GM18499 (cell line): ENCODE measurements around the gene DUS2.
A peak's percentile ranks its signal among the peaks of the same experiment; 100 is the strongest.

Source experiments
- ATAC-seq: cut with Tn5 transposase; IDR thresholded peaks from one replicate; pipeline ENCODE4 v1.9.1; 2021; ENCODE audit warnings: moderate number of reproducible peaks; ENCODE audit not compliant: insufficient read depth, unreplicated experiment

Gene DUS2

DNA sequence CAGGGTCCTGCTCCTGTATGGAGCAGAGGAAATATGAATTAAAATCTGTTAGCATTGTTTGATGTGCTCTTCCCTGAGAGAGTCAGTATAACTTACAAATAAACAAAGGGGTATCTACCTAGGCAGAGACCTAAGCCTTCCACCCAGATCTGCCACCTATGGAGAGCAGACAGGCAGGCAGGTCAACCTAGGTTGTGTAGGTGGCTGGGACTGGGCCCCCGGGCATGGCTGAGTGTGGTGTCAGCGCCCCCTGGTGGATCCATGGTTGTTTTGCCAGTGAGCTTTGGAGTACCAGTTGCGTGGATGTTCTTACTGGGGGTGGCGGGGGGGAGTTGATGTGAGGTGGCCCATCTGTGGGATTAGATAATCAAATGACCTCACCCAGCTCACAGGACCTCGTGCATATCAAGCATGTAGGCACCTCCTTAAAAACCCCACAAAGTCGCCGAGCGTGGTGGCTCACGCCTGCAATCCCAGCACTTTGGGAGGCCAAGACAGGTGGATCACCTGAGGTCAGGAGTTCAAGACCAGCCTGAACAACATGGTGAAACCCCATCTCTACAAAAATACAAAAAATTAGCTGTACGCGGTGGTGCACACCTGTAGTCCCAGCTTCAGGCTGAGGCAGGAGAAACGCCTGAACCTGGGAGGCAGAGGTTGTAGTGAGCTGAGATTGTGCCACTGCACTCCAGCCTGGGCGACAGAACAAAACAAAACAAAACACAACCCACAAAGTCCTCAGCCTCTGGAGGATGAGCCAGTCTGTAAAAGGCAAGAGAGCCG lies 17.6 kb downstream of the DUS2 start:
- no peak for ATAC-seq

DNA sequence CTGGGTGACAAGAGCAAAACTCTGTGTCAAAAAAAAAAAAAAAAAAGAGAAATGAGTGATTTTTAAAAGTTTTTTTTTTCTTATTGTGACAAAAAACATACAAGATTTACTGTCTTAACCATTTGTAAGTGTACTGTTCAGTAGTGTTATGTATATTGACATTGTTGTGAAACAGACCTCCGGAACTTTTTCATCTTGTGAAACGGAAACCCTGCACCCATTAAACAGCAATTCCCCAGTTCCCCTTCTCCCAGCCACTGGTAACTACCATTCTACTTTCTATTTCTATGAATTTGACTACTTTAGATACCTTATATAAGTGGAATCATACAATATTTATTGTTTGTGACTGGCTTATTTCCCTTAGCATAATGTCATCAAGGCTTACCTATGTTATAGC lies 18.7 kb downstream of the DUS2 start:
- ATAC-seq, result no peak

DNA sequence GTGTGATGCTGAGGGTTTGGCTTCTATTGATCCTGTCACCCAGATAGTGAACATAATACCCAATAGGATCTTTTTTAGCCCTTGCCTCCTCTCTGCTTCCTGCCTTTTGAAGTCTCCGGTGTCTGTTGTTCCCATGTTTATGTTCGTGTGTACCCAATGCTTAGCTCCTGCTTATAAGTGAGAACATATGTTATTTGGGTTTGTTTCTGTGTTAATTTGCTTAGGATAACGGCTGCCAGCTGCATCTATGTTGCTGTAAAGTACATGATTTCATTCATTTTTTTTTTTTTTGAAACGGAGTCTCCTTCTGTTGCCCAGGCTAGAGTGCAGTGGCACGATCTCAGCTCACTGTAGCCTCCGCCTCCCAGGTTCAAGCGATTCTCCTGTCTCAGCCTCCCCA lies 23.0 kb downstream of the DUS2 start:
- ATAC-seq, result no peak

DNA sequence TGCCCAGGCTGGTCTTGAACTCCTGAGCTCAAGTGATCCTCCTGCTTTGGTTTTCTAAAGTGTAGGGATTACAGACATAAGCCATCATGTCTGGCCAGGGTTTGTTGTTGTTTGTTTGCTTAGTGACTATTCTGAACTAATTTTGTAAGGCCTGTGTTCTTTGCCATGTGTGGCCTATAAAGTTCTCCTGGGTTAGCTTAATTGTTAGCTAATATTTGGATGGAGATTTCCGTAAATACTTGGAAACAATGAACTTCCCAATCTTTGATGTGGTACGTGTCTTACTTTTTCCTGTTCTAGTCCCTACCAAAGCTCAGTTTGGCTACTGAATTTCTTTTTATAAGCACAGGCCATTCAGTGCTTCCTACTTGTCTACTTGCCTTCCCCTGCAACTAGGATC lies 24.9 kb downstream of the DUS2 start:
- no peak for ATAC-seq

DNA sequence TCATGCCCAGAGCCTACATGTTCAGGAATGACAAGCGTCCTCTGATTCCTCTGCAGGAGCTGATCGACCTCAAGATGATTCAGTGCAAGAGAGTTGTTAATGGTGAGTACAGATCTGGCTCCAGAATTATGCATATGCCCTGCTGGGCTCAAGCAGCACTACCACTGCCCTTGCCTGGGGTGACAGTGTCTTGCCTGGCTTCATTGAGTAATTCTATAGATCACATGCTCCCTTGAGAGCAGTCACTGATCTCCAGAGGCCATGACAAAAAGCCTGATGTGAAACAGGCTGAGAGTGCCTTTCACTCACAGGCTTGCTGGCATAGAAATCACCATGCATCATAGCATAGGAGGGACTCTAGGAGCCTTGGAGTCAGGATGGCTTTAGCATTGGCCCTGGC lies 26.4 kb downstream of the DUS2 start:
- ATAC-seq, result no peak

DNA sequence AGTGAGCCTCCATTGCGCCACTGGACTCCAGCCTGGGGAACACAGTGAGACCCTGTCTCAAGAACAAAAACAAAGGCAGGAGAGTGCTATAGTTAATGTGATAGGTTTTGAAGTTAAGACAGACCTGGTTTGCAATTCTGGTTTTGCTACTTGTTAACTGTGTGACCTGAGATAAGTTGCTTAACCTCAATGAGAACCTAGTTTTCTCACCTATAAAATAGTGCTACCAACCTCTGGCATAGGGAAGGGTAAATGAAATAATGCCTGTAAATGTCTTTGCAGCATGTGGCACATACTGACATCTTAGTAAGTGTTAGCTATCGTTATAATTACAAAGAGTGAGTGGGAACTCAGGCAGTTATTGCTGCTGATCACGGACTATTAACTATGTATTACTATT lies 32.3 kb downstream of the DUS2 start:
- no peak for ATAC-seq

DNA sequence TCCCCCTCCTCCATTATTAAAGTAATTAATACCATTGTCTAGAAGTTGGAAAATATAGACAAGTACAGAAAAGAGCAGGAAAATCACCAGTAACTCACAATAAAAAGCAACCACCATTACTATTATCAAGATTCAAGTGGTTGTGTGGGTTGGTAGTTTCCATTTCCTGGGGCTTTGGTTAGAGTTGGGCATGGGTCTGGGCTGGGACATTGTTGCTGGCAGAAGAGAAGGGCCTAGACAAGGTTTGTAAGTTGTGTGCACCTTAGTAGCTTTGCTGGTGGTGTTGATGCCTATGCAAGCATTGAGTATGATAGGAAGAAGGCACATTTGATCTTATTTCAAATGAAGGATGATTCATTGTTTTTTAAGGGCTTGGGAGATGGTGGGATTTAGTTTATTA lies 36.7 kb downstream of the DUS2 start:
- no peak for ATAC-seq

DNA sequence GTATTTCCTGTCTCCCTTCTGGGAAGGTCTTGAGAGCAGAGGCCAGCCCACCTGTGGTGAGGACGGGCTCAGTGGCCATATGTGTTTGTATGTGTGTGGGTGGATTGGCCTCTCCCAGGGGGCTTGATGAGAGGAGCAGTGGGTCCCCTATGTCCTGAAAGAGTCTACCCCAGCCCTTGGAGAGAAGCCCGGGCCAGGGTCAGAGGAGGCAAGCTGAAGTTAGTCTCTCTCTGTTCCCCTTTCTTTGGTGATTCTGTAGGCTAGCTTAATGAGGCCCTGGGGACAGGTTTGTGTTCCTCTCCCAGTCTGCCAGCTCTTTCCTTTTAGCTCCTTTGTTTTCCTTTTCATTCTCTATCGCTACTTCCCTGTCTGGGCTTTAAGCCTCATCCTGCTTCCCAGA lies 38.3 kb downstream of the DUS2 start:
- ATAC-seq, result no peak

DNA sequence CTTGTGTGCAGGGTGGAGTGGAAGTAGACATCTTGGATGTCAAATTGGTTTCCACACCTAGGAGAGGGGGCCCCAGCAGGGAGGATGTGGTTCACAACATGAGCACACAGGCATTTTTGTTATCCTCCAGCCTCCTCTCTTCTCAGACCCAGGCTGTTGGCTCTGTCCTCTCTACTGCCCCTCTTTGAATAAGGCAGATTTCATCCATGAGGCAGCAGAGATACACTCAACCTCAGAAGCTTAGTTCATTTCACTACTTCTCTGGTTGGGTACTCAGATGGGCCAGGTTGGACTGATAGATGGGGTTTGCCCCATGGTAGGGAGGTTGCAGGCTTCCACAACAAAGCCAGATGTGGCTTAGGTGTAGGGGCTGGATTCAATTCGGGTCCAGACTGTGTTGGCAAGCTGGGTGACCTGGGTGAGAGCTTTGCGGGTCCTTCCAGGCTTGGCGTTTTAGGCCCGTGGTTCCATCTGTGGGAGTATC lies 39.9 kb downstream of the DUS2 start:
- no peak for ATAC-seq

DNA sequence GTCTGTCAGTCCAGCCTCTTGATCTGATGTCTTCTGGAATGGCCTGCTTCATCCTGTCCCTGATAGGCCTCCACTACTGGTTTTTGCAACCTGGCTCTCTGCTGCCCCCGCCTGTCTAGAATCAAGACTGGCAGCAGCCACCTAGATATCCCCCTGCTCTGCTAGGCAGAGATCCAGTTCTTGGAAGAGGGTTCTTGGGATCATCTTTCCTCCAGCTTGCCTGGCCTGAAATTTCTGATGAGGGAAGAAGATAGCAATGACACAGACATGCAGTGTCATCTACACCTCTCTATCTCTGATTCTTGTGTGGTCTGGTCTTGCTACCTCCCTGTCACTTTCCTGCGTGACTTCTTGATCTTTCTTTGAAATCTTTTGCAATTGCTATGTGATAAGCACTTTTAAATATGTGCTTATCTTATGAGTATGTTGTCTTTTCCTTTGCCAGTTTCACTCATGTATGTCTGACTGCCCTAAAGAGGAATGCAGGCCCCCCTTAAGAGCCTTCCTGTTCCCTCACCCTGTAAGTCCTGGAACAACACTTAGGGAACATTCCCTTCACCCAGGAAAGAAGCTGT lies 41.8 kb downstream of the DUS2 start:
- no peak for ATAC-seq

DNA sequence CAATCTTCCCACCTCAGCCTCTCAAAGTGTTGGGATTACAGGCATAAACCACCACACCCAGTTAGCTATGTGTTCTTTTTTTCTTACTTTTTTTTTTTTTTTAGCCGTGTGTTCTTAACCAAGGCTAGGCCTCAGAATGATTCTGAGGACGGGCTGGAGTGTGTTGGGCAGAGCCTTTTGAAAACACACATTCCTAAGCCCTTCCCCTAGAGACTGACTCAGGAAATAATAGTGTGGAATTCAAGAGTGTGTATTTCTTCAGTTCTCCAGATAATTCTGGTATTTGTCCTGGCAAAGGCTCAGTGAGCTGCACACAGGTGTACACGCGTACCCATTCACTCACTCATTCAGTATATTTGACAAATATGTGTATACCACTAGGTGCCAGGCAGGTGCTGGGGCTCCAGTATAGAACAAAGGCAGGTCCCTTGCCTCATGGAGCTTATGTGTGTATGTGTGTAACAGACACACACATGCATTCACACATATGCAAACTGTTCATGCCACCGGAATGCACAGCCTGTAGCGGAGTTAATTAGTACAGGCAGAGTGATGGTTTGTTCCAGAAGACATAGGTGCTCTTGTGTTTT lies 42.7 kb downstream of the DUS2 start:
- ATAC-seq, result no peak

DNA sequence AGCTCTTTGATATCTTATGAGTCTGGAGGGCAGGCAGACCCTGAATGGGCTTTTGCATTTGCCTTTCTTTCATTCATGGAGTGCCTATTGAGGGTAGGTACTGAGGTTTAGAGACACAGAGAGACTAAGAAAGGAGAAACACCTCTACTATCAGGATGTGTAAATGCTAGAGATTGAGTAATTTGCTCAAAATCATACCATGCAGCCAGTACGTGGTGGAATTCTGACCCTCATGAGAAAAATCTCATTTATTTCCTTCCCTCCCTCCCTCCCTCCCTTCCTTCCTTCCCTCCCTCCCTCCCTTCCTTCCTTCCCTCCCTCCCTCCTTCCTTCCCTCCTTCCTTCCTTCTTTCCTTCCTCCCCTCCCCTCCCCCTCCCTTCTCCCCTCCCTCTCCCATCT lies 43.7 kb downstream of the DUS2 start:
- no peak for ATAC-seq

DNA sequence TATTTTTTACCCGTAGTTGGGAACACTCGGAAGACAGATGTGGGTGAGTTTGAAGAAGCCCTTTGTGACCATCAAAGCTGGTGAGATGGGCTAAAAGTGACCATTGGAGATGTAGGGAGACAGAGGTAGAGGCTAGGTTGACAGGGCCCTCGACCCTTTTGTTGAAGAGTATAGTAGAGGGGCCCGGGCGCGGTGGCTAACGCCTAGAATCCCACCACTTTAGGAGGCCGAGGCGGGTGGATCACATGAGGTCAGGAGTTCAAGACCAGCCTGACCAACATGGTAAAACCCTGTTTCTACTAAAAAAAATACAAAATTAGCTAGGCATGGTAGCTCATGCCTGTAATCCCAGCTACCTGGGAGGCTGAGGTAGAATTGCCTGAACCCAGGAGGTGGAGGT lies 45.8 kb downstream of the DUS2 start:
- ATAC-seq, result no peak

DNA sequence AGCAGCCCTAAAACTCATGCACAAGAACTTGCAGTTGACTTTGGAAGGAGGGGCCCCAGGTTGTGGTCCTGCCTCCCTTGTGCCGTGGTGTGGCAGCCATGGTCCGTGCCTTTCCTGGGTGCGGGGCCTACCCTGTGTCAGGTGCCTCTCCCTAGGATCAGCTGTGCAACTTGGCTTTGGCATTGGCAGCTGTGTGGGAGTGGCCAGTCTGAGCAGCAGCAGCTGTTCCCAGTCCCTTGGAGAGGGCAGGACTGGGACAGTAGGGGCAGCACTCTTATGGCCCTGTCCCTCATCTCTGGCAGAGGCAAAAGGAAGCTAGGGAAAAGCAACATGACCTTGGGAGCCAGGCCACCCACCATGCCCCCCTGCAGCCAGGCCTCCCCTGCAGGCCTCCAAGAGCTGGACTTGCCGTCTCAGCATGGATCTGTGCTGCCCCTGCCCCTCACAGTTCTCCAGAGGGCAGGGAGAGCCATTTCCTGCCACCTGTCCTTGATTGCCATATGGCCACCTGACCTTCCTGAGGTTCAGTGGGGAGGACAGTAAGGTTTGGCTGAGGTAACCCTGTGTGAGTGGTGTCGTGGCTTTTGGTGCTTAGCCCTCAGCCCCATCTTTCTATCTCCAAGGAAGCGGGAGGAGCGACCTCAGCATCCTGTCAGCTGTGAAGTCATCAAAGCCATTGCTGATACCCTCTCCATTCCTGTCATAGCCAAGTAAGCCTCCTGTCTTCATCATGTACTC lies 46.6 kb downstream of the DUS2 start:
- ATAC-seq, result no peak

DNA sequence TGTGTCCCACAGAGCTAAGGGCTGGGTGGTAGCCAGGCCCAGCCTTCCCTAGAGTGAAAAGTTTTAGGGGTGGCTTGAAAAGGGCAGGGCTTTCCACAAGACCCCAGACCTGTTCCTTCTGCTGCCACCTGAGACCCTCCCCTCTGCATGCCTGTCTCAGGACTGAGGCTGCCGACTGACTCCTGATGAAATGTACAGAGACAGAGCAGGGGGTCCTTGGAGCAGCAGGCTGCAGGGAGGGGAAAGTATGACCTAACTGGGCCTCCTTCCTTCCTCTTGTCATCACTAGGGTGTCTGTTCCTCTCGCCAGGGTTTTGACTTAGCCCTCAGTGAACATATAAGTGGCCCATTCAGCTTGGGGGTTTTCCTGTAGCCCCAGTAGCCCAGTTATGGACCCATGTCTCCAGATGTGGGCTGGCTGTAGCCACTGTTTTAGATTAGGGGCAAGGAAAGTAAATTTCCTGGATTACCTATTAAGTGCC lies 47.2 kb downstream of the DUS2 start:
- ATAC-seq, result no peak

DNA sequence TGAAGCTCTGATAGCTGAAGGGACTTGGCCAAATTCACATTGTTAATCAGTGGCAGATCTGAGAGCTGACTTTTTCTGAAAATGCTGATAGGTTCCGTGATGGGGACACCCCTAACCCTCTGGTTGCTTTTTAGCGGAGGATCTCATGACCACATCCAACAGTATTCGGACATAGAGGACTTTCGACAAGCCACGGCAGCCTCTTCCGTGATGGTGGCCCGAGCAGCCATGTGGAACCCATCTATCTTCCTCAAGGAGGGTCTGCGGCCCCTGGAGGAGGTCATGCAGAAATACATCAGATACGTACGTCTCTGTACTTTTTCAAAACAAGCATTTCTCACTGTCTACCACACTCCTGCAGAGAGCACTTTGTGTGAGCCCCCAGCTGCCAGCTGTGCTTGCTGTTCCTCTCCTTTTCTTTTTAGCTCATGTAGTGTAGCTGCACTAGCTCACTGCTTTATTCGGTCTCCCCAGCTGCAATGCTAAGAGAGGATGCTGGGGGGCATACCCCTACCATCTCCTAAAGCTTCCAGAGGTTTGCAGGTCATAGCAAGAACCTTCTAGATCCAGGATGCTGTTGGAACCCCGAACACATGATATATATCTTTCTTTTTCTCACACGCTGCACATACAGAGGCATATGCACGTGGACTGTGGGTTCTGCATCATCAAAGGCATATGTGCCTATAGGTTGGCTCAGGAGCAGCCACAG lies 47.9 kb downstream of the DUS2 start:
- no peak for ATAC-seq

DNA sequence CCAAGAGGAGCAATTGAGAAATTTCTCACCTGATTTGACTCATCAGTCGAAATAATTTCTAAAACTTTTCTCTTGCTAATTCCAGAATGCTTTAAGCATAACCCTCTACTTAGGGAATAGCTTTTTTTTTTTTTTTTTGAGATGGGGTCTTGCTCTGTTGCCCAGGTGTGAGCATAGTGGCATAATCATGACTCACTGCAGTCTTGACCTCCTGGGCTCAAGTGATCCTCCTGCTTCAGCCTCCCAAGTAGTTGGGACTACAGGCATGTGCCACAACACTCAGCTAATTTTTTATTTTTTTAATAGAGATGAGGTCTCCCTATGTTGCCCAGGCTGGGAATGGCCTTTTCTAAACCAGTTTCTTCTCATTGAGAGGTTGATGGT lies 48.4 kb downstream of the DUS2 start:
- ATAC-seq, result no peak

DNA sequence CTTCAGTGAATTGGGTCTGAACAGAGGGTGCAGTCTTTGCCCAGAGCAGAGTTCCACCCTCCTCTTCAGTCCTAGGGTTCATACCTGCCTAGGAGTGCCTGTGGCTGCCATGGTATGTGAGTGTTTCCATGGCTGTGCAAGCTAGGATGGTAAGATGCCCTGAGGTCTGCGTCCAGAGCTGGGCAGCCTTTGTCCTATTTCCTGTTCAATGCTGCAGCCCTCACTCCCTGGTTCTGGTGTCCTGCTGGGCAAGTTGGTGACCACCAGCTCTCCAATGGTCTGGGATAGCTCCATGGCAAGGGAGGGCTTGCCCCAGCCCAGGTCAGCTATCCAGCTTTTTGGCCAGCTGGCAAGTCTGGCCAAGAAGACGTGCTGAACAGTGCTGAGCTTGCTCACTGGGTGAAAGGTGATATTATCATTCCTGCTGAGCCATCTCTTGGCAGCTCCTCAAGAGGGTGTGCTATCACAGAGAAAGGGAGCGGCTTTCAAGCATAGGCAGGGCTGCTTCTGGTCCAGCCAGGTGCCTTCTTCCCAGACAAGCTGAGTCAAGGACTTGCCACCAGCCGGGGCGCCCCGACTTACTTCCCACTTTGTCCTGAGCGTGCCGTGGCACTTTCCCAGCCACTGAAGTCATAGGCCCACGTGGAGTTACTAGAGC lies 49.1 kb downstream of the DUS2 start:
- ATAC-seq, result no peak

DNA sequence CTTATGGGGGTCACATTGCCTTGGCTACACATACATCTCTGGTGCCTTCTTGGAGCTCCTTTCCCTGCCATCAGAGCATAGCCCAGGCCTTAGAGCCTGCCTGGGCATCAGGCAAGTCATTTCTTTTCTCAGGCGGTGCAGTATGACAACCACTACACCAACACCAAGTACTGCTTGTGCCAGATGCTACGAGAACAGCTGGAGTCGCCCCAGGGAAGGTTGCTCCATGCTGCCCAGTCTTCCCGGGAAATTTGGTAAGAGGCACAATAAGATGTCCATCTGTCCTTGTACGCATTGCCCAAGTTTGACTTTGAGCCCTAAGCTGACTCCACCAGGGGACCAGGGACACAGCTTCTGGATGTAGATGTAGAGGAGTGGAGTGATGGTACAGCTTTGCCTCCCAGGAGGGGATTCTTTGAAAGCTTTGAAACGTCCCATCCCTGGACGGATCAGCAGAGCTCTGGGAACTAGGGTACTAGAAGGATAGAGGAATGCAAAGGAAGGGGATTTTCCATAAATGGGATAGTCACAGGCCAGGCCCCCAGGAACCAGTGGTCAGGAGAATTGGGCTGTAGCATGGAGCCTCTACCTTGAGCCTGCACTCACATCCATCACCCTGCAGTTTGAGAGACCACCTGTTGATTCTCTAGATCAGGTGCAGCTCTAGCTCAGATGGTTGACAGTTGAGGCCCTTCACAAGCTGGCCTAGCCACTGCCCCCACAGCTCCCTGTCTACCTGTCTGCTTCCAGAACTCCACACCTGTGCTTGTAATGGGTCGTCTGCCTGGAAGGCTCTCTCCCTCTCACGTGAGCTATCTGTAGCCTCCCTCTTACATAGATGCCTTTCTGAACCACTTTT lies 51.0 kb downstream of the DUS2 start:
- ATAC-seq, result peak; percentile 3
